HL-60 (cell line): Measurements from ENCODE around the gene ZC3H4.

Experiments
- GABPA ChIP-seq: IDR thresholded peaks from 2 replicates; pipeline ENCODE4 v1.6.1; 2012; ENCODE audit warnings: low read depth
- POLR2AphosphoS5 ChIP-seq: IDR thresholded peaks from 2 replicates; pipeline ENCODE4 v1.6.1; 2012; ENCODE audit warnings: low read depth
- TF ChIP-seq, protein P1 (sequence below): IDR thresholded peaks from one replicate; pipeline ENCODE4 v1.5.1; 2011; ENCODE audit warnings: low read length, control low read depth, inconsistent platforms; ENCODE audit not compliant: insufficient read depth

DNA sequence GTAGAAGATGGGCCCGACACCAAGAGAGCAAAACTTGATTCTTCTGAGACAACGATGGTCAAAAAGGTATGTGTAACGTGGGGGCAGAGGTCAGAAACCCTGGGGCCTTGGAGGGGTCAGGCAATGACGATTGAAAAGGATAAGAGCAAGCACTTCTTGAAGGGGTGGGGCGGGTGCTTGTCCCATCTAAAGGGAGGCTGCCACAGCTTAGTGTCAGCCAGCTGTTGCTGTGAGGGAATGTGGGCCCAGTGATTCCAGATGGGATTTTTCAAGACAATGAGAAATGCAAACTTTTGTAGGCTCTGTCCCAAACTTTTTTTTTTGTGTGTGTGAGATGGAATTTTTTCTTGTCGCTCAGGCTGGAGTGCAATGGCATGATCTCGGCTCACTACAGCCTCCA lies 41.6 kb upstream of the ZC3H4 start:
- TF ChIP-seq, protein P1, sequence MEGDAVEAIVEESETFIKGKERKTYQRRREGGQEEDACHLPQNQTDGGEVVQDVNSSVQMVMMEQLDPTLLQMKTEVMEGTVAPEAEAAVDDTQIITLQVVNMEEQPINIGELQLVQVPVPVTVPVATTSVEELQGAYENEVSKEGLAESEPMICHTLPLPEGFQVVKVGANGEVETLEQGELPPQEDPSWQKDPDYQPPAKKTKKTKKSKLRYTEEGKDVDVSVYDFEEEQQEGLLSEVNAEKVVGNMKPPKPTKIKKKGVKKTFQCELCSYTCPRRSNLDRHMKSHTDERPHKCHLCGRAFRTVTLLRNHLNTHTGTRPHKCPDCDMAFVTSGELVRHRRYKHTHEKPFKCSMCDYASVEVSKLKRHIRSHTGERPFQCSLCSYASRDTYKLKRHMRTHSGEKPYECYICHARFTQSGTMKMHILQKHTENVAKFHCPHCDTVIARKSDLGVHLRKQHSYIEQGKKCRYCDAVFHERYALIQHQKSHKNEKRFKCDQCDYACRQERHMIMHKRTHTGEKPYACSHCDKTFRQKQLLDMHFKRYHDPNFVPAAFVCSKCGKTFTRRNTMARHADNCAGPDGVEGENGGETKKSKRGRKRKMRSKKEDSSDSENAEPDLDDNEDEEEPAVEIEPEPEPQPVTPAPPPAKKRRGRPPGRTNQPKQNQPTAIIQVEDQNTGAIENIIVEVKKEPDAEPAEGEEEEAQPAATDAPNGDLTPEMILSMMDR, result no peak
- TF ChIP-seq POLR2AphosphoS5, result no peak
- no peak for TF ChIP-seq GABPA
